Measurements from ENCODE around the gene PADI1. TPM values are rescaled to one million over a fixed set of nuclear protein-coding genes. Genes with fewer than 3 reads are reported as not detected.

PADI1 gene
- total and polyA plus RNA-seq, 2 of the 8 experiments (the other 6 are each of a cell fraction or from before 2014, with no cell fraction given): 0.20 to 0.30 TPM

GRCh38 chr1:17199267-17200044 lies 5.5 kb upstream of the PADI1 start:
- DNase-seq (ENCODE audit: low read depth in 1 of 2, low spot score in 2 of 2): no peak
- H4K91ac ChIP-seq (replicated peaks; ENCODE audit: insufficient read length, low read length): no peak overlapping the region
- 87% methylated on average over 9 of the region's 9 CpGs; no CpG with 5 or more reads in 1 of the 2 experiments for WGBS, 2 experiments (ENCODE audit: extremely low coverage in 1 of 2, insufficient coverage in 1 of 2, insufficient read length in 1 of 2, insufficient replicate concordance in 2 of 2, low coverage in 1 of 2, low lambda C conversion rate in 2 of 2, missing lambda C conversion rate in 1 of 2)
- H3K23me2 ChIP-seq (ENCODE audit: low read depth, low read length): peaks cover 2% of the 10 kb centered on the region; the same call in 1 of the 2 replicates
- H3K4me2 ChIP-seq (ENCODE audit: insufficient read depth in 1 of 2, low read depth in 2 of 2, low read length in 2 of 2): no peak overlapping the region
- H3K36me3 ChIP-seq (ENCODE audit: control insufficient read depth in 2 of 4, insufficient read depth in 4 of 4, low read length in 3 of 4): no peaks in the 10 kb centered on the region
- H3K14ac ChIP-seq (ENCODE audit: insufficient read length): no peak overlapping the region
- H3K56ac ChIP-seq (replicated peaks; ENCODE audit: insufficient read length, low read depth, low read length): no peak overlapping the region
- H4K20me1 ChIP-seq (replicated peaks in 1 of 2; ENCODE audit: control insufficient read depth in 1 of 2, insufficient read depth in 2 of 2, low read length in 2 of 2): no peaks in the 10 kb centered on the region
- H2BK12ac ChIP-seq (ENCODE audit: low read depth, low read length): no peak overlapping the region
- no peaks in the 10 kb centered on the region for H3K9me3 ChIP-seq (ENCODE audit: insufficient read depth in 2 of 2, low read depth in 1 of 2, low read length in 1 of 2)
- no peak overlapping the region for H3K9ac ChIP-seq (replicated peaks in 1 of 4; ENCODE audit: extremely low read depth in 1 of 4, low read depth in 3 of 4, low read length in 3 of 4)
- H3K4me1 ChIP-seq (replicated peaks in 1 of 4; ENCODE audit: control insufficient read depth in 3 of 4, insufficient read depth in 4 of 4, low read length in 3 of 4): no peaks in the 10 kb centered on the region; a peak in 1 of 7 replicates
- no peak overlapping the region for H3K4ac ChIP-seq (replicated peaks; ENCODE audit: insufficient read length, low read depth, low read length)
- H3K27me3 ChIP-seq (replicated peaks in 1 of 4; ENCODE audit: control insufficient read depth in 3 of 4, extremely low read depth in 1 of 4, insufficient read depth in 3 of 4, low read length in 3 of 4): no peaks in the 10 kb centered on the region
- H2BK5ac ChIP-seq (ENCODE audit: low read depth, low read length): no peak overlapping the region
- no peak for FAIRE-seq
- H3K23ac ChIP-seq (ENCODE audit: insufficient read length): no peak overlapping the region
- H3K18ac ChIP-seq (ENCODE audit: extremely low read depth, low read length): no peak overlapping the region
- no peak overlapping the region for H3K4me3 ChIP-seq (ENCODE audit: extremely low read depth in 1 of 4, insufficient read depth in 2 of 4, low read depth in 3 of 4, low read length in 4 of 4)
- no peak overlapping the region for H2BK15ac ChIP-seq (ENCODE audit: low read length)
- no peaks in the 10 kb centered on the region for H3K79me1 ChIP-seq (ENCODE audit: low read depth, low read length)
- no peak overlapping the region for H4K5ac ChIP-seq (ENCODE audit: insufficient read length, low read depth, low read length)
- no peak overlapping the region for H4K8ac ChIP-seq (ENCODE audit: extremely low read depth, insufficient read depth, low read length)
- CTCF ChIA-PET (ENCODE audit: partially characterized antibody): interaction anchor here (0.7 to 1.9 kb wide), 8 partner anchors 14 to 139 kb away, joined by 3 to 11 read pairs (median 4); no protein-coding TSS in a partner anchor
- no peak overlapping the region for H2BK20ac ChIP-seq (ENCODE audit: low read length)
- no peak overlapping the region for H3K27ac ChIP-seq (ENCODE audit: low read depth, low read length)
- POLR2A ChIA-PET (ENCODE audit: partially characterized antibody): interaction anchor here (1.3 kb wide), 1 partner anchor 8 kb away, joined by 3 read pairs; no protein-coding TSS in a partner anchor
- H2BK120ac ChIP-seq (replicated peaks; ENCODE audit: low read depth, low read length): no peak overlapping the region
- no peak overlapping the region for H2AK5ac ChIP-seq (ENCODE audit: low read depth, low read length)
- H3K79me2 ChIP-seq (ENCODE audit: control insufficient read depth in 1 of 2, insufficient read depth in 2 of 2, low read length in 2 of 2): no peaks in the 10 kb centered on the region
- no peak overlapping the region for H2AFZ ChIP-seq (ENCODE audit: low read length)
- no peak for TF ChIP-seq GABPA (IDR thresholded peaks at IDR 0.05; ENCODE audit: borderline replicate concordance, insufficient read depth, low read length)
- no peak for TF ChIP-seq SIRT6 (IDR thresholded peaks at IDR 0.05; ENCODE audit: low read length)
- no peak for TF ChIP-seq ASH2L (IDR thresholded peaks at IDR 0.05; ENCODE audit: low read length)
- no peak for TF ChIP-seq SP4 (IDR thresholded peaks at IDR 0.05; ENCODE audit: low read length)
- TF ChIP-seq KDM1A (IDR thresholded peaks at IDR 0.05; ENCODE audit: borderline replicate concordance, low read length): no peak
- no peak for TF ChIP-seq SAP30 (IDR thresholded peaks at IDR 0.05; ENCODE audit: insufficient read depth, insufficient replicate concordance, low read length)
- no peak for TF ChIP-seq CTBP2 (IDR thresholded peaks at IDR 0.05; ENCODE audit: borderline replicate concordance, insufficient read depth, insufficient read length, low read length)
- no peak for TF ChIP-seq SIN3A (conservative IDR thresholded peaks at IDR 0.05 in 1 of 2, IDR thresholded peaks at IDR 0.05 in 1 of 2; ENCODE audit: low read depth in 1 of 2, low read length in 2 of 2)
- TF ChIP-seq EZH2 (IDR thresholded peaks at IDR 0.05; ENCODE audit: low read depth, low read length, severe bottlenecking): no peak
- no peak for TF ChIP-seq ZNF274 (IDR thresholded peaks at IDR 0.05; ENCODE audit: borderline replicate concordance, extremely low read depth, low read length)
- TF ChIP-seq RNF2 (IDR thresholded peaks at IDR 0.05; ENCODE audit: borderline replicate concordance, low read depth, low read length, missing control alignments, poor library complexity, severe bottlenecking): no peak
